ENCODE measurements around the gene STX19.

- no peak for TF ChIP-seq TAF1 (IDR thresholded peaks at IDR 0.05; ENCODE audit: borderline replicate concordance, insufficient read depth, low read length)
- no peak for TF ChIP-seq POLR2AphosphoS5 (IDR thresholded peaks at IDR 0.05; ENCODE audit: low read depth, low read length)
- TF ChIP-seq, protein P1, sequence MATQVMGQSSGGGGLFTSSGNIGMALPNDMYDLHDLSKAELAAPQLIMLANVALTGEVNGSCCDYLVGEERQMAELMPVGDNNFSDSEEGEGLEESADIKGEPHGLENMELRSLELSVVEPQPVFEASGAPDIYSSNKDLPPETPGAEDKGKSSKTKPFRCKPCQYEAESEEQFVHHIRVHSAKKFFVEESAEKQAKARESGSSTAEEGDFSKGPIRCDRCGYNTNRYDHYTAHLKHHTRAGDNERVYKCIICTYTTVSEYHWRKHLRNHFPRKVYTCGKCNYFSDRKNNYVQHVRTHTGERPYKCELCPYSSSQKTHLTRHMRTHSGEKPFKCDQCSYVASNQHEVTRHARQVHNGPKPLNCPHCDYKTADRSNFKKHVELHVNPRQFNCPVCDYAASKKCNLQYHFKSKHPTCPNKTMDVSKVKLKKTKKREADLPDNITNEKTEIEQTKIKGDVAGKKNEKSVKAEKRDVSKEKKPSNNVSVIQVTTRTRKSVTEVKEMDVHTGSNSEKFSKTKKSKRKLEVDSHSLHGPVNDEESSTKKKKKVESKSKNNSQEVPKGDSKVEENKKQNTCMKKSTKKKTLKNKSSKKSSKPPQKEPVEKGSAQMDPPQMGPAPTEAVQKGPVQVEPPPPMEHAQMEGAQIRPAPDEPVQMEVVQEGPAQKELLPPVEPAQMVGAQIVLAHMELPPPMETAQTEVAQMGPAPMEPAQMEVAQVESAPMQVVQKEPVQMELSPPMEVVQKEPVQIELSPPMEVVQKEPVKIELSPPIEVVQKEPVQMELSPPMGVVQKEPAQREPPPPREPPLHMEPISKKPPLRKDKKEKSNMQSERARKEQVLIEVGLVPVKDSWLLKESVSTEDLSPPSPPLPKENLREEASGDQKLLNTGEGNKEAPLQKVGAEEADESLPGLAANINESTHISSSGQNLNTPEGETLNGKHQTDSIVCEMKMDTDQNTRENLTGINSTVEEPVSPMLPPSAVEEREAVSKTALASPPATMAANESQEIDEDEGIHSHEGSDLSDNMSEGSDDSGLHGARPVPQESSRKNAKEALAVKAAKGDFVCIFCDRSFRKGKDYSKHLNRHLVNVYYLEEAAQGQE (IDR thresholded peaks at IDR 0.05; ENCODE audit: insufficient read depth in 1 of 2, low read depth in 2 of 2, low read length in 2 of 2) = no peak
Observed at GRCh38 chr3:94065122-94065521, 36.7 kb upstream of the STX19 start.
